Uterus (tissue), 4 donors: ENCODE measurements around the gene SIRT4. TPM values are rescaled to one million over a fixed set of nuclear protein-coding genes. Genes with fewer than 3 reads are reported as not detected.
"Not testable (repeated sequence)": the region's sequence is repeated elsewhere in the genome, so short reads cannot be mapped to it uniquely, and the experiment has no call there.

Source experiments
- DNase-seq, 2 donors: peaks; one replicate each; pipeline ENCODE4 v3.0.0-alpha.2; 2019 to 2020
- H3K27ac ChIP-seq, 2 donors: fragments of 200-600 bp; sonication (generic); 1 replicate in 1 of 2; 2 replicates in 1 of 2; pipeline ENCODE4 v1.5.1; 2016 to 2018
- H3K27me3 ChIP-seq, 2 donors: fragments of 200-600 bp; sonication (generic); one replicate each; pipeline ENCODE4 v1.5.1; 2018 to 2019; ENCODE audit warnings: control low read depth in 1 of 2
- H3K36me3 ChIP-seq, 2 donors: fragments of 200-600 bp; sonication (generic); one replicate each; pipeline ENCODE4 v1.5.1; 2019; ENCODE audit warnings: control low read depth in 1 of 2
- H3K4me1 ChIP-seq, 2 donors: fragments of 200-600 bp; sonication (generic); one replicate each; pipeline ENCODE4 v1.5.1; 2018 to 2019; ENCODE audit warnings: control low read depth in 1 of 2
- H3K4me3 ChIP-seq, 2 donors: fragments of 200-600 bp; sonication (generic); 1 replicate in 1 of 2; 2 replicates in 1 of 2; pipeline ENCODE4 v1.5.1; 2018 to 2019; ENCODE audit warnings: mild to moderate bottlenecking in 1 of 2
- H3K9me3 ChIP-seq, 2 donors: fragments of 200-600 bp; sonication (generic); one replicate each; pipeline ENCODE4 v1.5.1; 2019; ENCODE audit warnings: control low read depth in 1 of 2
- POLR2A ChIP-seq, 2 donors: fragments of 450-650 bp; IDR thresholded peaks; one replicate each; pipeline ENCODE4 v1.6.1; 2016; ENCODE audit warnings: antibody characterized with exemption in 2 of 2, mild to moderate bottlenecking in 1 of 2, moderate library complexity in 1 of 2
- intact Hi-C: fragments of 100-400 bp; cut with DNase I; formaldehyde crosslinking; loops from one replicate; pipeline ENCODE4 v1.15.1; 2023; ENCODE audit warnings: low total_unique reads
- total RNA-seq, 4 donors: library from RNA; depleted of rRNA in 3 of 4; stranded (reverse); fragments of >200 nt in 3 of 4; gene quantifications; one replicate each; pipeline versions ENCODE4 v1.1.0 to v1.2.4, GENCODE V29; 2014 to 2023
- TF ChIP-seq, protein P1 (sequence below), 4 experiments: fragments of 200-600 bp in 2 of 4; fragments of 450-650 bp in 2 of 4; sonication (generic) in 2 of 4; IDR thresholded peaks; one replicate each; pipeline ENCODE4 v1.5.1; 2016 to 2019; ENCODE audit warnings: antibody characterized with exemption in 4 of 4, mild to moderate bottlenecking in 2 of 4, moderate library complexity in 1 of 4
- donor health status: DM: yes; HTN: yes; CAD: no.

SIRT4 gene
- total RNA-seq, result 1 to 10 TPM in 3 of 4 donors, not detected in 1; 1.2 to 4.1 (median 1.5) TPM

GRCh38 chr12:120301962-120302815 is at the start of gene SIRT4:
Gene SIRT4, plus strand, starts transcription at chr12:120302321. Its CDS starts 1,241 bp downstream, at chr12:120303562.
- no peaks in the 10 kb centered on the region for H3K9me3 ChIP-seq
- intact Hi-C loops, result no loop called here
- H3K27me3 ChIP-seq, result no peaks in the 10 kb centered on the region
- peak; percentile 83 to 93 for DNase-seq
- peak within 1 kb of the TSS; percentile 46 to 90 for H3K27ac ChIP-seq
- peak within 1 kb of the TSS; percentile 48 to 78 for H3K4me3 ChIP-seq
- TF ChIP-seq POLR2A (IDR thresholded peaks at IDR 0.05), result peak; percentile 17 to 26
- TF ChIP-seq, protein P1, sequence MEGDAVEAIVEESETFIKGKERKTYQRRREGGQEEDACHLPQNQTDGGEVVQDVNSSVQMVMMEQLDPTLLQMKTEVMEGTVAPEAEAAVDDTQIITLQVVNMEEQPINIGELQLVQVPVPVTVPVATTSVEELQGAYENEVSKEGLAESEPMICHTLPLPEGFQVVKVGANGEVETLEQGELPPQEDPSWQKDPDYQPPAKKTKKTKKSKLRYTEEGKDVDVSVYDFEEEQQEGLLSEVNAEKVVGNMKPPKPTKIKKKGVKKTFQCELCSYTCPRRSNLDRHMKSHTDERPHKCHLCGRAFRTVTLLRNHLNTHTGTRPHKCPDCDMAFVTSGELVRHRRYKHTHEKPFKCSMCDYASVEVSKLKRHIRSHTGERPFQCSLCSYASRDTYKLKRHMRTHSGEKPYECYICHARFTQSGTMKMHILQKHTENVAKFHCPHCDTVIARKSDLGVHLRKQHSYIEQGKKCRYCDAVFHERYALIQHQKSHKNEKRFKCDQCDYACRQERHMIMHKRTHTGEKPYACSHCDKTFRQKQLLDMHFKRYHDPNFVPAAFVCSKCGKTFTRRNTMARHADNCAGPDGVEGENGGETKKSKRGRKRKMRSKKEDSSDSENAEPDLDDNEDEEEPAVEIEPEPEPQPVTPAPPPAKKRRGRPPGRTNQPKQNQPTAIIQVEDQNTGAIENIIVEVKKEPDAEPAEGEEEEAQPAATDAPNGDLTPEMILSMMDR (IDR thresholded peaks at IDR 0.05), result peak; percentile 63 to 86 (median 82)
- H3K4me1 ChIP-seq, result no peaks in the 10 kb centered on the region
- no peaks in the 10 kb centered on the region for H3K36me3 ChIP-seq

- Histone ChIP-seq H3K27ac (peak overlapping the region; percentile 38 to 90), H3K4me1 (peaks cover 0 to 26% of the 10 kb centered on the region in 2 donors)
- intact Hi-C loops, H3K4me3 ChIP-seq, H3K27me3 ChIP-seq, H3K36me3 ChIP-seq, H3K9me3 ChIP-seq, DNase-seq: not testable (repeated sequence)
Observed at GRCh38 chr12:120253313-120253712, 48.8 kb upstream of the SIRT4 start.

GRCh38 chr12:120254809-120255208 is 47.3 kb upstream of the SIRT4 start:
- intact Hi-C loops, result no loop called here
- H3K4me1 ChIP-seq, result peaks cover 0 to 29% of the 10 kb centered on the region in 2 donors

GRCh38 chr12:120257041-120257821 is 44.9 kb upstream of the SIRT4 start:
- Histone ChIP-seq H3K36me3 (no peaks in the 10 kb centered on the region), H3K4me1 (peaks cover 0 to 24% of the 10 kb centered on the region in 2 donors), H3K9me3 (no peaks in the 10 kb centered on the region), H3K27me3 (no peaks in the 10 kb centered on the region), H3K27ac (peak overlapping the region; percentile 84 to 90), H3K4me3 (no peak overlapping the region)
- DNase-seq, result peak; percentile 53 to 78
- intact Hi-C loops, result no loop called here
- TF ChIP-seq, protein P1 (IDR thresholded peaks at IDR 0.05), result no peak
- peak; percentile 21 to 47 for TF ChIP-seq POLR2A (IDR thresholded peaks at IDR 0.05)

More at GRCh38 chr12:120254809-120255208, 47.3 kb upstream of the SIRT4 start:
- H3K36me3 ChIP-seq, result no peaks in the 10 kb centered on the region
- peak overlapping the region; percentile 84 to 90 for H3K27ac ChIP-seq
- no peak overlapping the region for H3K4me3 ChIP-seq
- DNase-seq, result no peak
- H3K9me3 ChIP-seq, result no peaks in the 10 kb centered on the region
- no peak for TF ChIP-seq POLR2A (IDR thresholded peaks at IDR 0.05)
- TF ChIP-seq, protein P1 (IDR thresholded peaks at IDR 0.05), result no peak
- no peaks in the 10 kb centered on the region for H3K27me3 ChIP-seq

GRCh38 chr12:120258323-120258896 is 43.7 kb upstream of the SIRT4 start:
- no peak for TF ChIP-seq POLR2A (IDR thresholded peaks at IDR 0.05)
- TF ChIP-seq, protein P1 (IDR thresholded peaks at IDR 0.05), result no peak
- intact Hi-C loops, result no loop called here
- no peaks in the 10 kb centered on the region for H3K27me3 ChIP-seq
- H3K4me1 ChIP-seq, result peaks cover 0 to 24% of the 10 kb centered on the region in 2 donors
- peak overlapping the region; percentile 84 to 90 for H3K27ac ChIP-seq
- H3K9me3 ChIP-seq, result no peaks in the 10 kb centered on the region
- no peak overlapping the region for H3K4me3 ChIP-seq
- no peak for DNase-seq
- no peaks in the 10 kb centered on the region for H3K36me3 ChIP-seq
